HL-60 (cell line): ENCODE measurements around the gene RELN.

ENCODE experiments used
- GABPA ChIP-seq: IDR thresholded peaks from 2 replicates; pipeline ENCODE4 v1.6.1; 2012; ENCODE audit warnings: low read depth
- POLR2AphosphoS5 ChIP-seq: IDR thresholded peaks from 2 replicates; pipeline ENCODE4 v1.6.1; 2012; ENCODE audit warnings: low read depth
- SPI1 ChIP-seq: IDR thresholded peaks from 2 replicates; pipeline ENCODE4 v1.6.1; 2012; ENCODE audit warnings: low read depth, mild to moderate bottlenecking, borderline replicate concordance
- TF ChIP-seq, protein P1 (sequence below): IDR thresholded peaks from one replicate; pipeline ENCODE4 v1.5.1; 2011; ENCODE audit warnings: low read length, control low read depth, inconsistent platforms; ENCODE audit not compliant: insufficient read depth
- TF ChIP-seq, protein P2 (sequence below): IDR thresholded peaks from 2 replicates; pipeline ENCODE4 v1.6.1; 2012; ENCODE audit warnings: low read depth; ENCODE audit not compliant: insufficient replicate concordance

DNA sequence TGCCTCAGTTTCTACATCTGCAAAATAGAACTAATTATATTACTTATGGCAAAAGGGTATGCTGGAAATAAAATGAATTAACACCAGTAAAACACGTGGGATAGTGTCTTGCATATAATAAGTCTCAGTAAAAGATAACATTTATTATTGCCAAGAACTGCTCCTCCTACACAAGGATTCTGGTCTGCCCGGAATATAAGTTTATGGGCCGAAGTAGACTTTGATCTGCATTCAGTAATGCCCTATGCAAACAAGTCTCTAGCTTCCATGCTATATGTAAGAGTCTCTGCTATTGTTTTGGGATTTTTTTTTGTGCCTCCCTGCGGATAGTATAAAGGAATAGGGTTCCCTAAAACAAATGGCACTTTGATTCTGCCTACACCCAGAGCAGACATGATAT is 417.9 kb downstream of the RELN start:
- TF ChIP-seq, protein P1, sequence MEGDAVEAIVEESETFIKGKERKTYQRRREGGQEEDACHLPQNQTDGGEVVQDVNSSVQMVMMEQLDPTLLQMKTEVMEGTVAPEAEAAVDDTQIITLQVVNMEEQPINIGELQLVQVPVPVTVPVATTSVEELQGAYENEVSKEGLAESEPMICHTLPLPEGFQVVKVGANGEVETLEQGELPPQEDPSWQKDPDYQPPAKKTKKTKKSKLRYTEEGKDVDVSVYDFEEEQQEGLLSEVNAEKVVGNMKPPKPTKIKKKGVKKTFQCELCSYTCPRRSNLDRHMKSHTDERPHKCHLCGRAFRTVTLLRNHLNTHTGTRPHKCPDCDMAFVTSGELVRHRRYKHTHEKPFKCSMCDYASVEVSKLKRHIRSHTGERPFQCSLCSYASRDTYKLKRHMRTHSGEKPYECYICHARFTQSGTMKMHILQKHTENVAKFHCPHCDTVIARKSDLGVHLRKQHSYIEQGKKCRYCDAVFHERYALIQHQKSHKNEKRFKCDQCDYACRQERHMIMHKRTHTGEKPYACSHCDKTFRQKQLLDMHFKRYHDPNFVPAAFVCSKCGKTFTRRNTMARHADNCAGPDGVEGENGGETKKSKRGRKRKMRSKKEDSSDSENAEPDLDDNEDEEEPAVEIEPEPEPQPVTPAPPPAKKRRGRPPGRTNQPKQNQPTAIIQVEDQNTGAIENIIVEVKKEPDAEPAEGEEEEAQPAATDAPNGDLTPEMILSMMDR = no peak
- TF ChIP-seq, protein P2, sequence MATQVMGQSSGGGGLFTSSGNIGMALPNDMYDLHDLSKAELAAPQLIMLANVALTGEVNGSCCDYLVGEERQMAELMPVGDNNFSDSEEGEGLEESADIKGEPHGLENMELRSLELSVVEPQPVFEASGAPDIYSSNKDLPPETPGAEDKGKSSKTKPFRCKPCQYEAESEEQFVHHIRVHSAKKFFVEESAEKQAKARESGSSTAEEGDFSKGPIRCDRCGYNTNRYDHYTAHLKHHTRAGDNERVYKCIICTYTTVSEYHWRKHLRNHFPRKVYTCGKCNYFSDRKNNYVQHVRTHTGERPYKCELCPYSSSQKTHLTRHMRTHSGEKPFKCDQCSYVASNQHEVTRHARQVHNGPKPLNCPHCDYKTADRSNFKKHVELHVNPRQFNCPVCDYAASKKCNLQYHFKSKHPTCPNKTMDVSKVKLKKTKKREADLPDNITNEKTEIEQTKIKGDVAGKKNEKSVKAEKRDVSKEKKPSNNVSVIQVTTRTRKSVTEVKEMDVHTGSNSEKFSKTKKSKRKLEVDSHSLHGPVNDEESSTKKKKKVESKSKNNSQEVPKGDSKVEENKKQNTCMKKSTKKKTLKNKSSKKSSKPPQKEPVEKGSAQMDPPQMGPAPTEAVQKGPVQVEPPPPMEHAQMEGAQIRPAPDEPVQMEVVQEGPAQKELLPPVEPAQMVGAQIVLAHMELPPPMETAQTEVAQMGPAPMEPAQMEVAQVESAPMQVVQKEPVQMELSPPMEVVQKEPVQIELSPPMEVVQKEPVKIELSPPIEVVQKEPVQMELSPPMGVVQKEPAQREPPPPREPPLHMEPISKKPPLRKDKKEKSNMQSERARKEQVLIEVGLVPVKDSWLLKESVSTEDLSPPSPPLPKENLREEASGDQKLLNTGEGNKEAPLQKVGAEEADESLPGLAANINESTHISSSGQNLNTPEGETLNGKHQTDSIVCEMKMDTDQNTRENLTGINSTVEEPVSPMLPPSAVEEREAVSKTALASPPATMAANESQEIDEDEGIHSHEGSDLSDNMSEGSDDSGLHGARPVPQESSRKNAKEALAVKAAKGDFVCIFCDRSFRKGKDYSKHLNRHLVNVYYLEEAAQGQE = no peak
- no peak for TF ChIP-seq POLR2AphosphoS5
- TF ChIP-seq SPI1 = no peak
- no peak for TF ChIP-seq GABPA
